ENCODE data around the gene NT5DC1.

Gene NT5DC1

GRCh38 chr6:116238083-116238482, 137.4 kb downstream of the NT5DC1 start:
- no peak for DNase-seq (ENCODE audit: extremely low read depth, low read depth)
- TF ChIP-seq CTCF (IDR thresholded peaks at IDR 0.05; ENCODE audit: low read depth, low read length, missing control alignments): no peak
- no peak overlapping the region for H3K4me3 ChIP-seq (replicated peaks; ENCODE audit: low read depth, low read length)

- no peak overlapping the region for H3K4me3 ChIP-seq (replicated peaks; ENCODE audit: low read depth, low read length)
- no peak for DNase-seq (ENCODE audit: extremely low read depth, low read depth)
- TF ChIP-seq CTCF (IDR thresholded peaks at IDR 0.05; ENCODE audit: low read depth, low read length, missing control alignments): no peak
These were observed 138.6 kb downstream of the NT5DC1 start for GRCh38 chr6:116239256-116239655.

GRCh38 chr6:116239856-116240255, 139.2 kb downstream of the NT5DC1 start:
- no peak for TF ChIP-seq CTCF (IDR thresholded peaks at IDR 0.05; ENCODE audit: low read depth, low read length, missing control alignments)
- no peak for DNase-seq (ENCODE audit: extremely low read depth, low read depth)
- no peak overlapping the region for H3K4me3 ChIP-seq (replicated peaks; ENCODE audit: low read depth, low read length)

- H3K4me3 ChIP-seq (replicated peaks; ENCODE audit: low read depth, low read length): no peak overlapping the region
- DNase-seq (ENCODE audit: extremely low read depth, low read depth): no peak
- TF ChIP-seq CTCF (IDR thresholded peaks at IDR 0.05; ENCODE audit: low read depth, low read length, missing control alignments): no peak
These were observed 143.6 kb downstream of the NT5DC1 start for GRCh38 chr6:116244284-116244683.

DNA sequence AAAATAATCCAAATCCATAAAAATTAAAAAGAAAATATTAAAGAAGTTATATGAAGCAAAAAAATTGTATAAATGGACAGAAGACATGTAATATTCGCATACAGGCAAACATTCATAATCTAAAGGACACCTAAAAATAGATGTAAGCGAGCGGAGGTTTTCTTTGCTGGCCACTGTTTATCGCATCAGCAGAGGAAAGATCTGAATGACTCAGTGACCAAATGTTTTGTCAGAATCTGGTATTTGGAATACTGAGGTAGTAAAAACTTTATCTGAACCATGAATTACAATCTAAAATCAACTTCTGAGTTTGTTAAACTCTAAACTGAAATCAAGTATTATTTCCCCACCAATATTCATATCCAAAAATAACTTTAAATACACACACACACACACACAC, 145.4 kb downstream of the NT5DC1 start:
- H3K4me3 ChIP-seq (replicated peaks; ENCODE audit: low read depth, low read length): no peak overlapping the region
- DNase-seq (ENCODE audit: extremely low read depth, low read depth): no peak
- TF ChIP-seq CTCF (IDR thresholded peaks at IDR 0.05; ENCODE audit: low read depth, low read length, missing control alignments): no peak

GRCh38 chr6:116247285-116247684, 146.6 kb downstream of the NT5DC1 start:
- no peak for TF ChIP-seq CTCF (IDR thresholded peaks at IDR 0.05; ENCODE audit: low read depth, low read length, missing control alignments)
- no peak overlapping the region for H3K4me3 ChIP-seq (replicated peaks; ENCODE audit: low read depth, low read length)
- no peak for DNase-seq (ENCODE audit: extremely low read depth, low read depth)

- no peak overlapping the region for H3K4me3 ChIP-seq (replicated peaks; ENCODE audit: low read depth, low read length)
- TF ChIP-seq CTCF (IDR thresholded peaks at IDR 0.05; ENCODE audit: low read depth, low read length, missing control alignments): no peak
- no peak for DNase-seq (ENCODE audit: extremely low read depth, low read depth)
These were observed 147.9 kb downstream of the NT5DC1 start for GRCh38 chr6:116248577-116248976.
